ENCODE measurements around the gene RANBP3. TPM values are rescaled to one million over a fixed set of nuclear protein-coding genes. Genes with fewer than 3 reads are reported as not detected.
A peak's percentile ranks its signal among the peaks of the same experiment; 100 is the strongest.

Gene RANBP3
- total and polyA plus RNA-seq, 2 of the 8 experiments (the other 6 are each of a cell fraction or from before 2014, with no cell fraction given) = 95.4 to 122 TPM

DNA sequence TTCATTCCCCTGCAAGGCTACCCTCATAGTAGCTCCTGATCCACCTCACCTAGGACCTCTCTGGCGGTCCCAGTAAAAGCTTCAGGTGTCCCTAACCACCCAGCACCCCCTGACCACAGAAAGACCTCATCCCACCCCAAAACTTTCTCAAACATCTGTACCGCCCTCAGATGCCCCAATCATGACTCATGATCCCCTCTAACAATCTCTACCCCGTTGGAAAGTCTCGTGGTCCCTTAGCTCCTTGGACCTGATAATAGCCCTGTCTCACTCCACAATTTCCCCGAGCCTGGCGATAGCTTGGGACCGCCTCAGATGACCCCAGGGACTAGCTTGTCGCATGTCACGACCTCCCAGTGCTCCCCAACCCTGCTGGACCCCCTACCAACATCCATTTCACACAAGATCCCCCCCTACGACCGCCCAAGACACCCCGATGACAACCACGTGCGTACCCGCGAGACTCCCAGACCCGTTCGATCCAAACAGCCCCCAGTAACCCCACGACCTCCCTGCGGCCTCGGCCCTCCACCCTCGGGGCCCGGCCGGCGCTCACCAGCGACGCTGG lies 74.8 kb downstream of the RANBP3 start:
- Histone ChIP-seq H2BK20ac (ENCODE audit: low read length) (no peak overlapping the region), H3K4me2 (ENCODE audit: insufficient read depth in 1 of 2, low read depth in 2 of 2, low read length in 2 of 2) (peak overlapping the region; percentile 58 to 90), H4K5ac (ENCODE audit: insufficient read length, low read depth, low read length) (peak overlapping the region; percentile 70), H3K27me3 (replicated peaks in 1 of 4; ENCODE audit: control insufficient read depth in 3 of 4, extremely low read depth in 1 of 4, insufficient read depth in 3 of 4, low read length in 3 of 4) (no peaks in the 10 kb centered on the region), H3K4ac (replicated peaks; ENCODE audit: insufficient read length, low read depth, low read length) (peak overlapping the region; percentile 47), H3K56ac (replicated peaks; ENCODE audit: insufficient read length, low read depth, low read length) (peak overlapping the region; percentile 82), H4K20me1 (replicated peaks in 1 of 2; ENCODE audit: control insufficient read depth in 1 of 2, insufficient read depth in 2 of 2, low read length in 2 of 2) (peaks cover 3 to 14% of the 10 kb centered on the region in 2 experiments), H3K23ac (ENCODE audit: insufficient read length) (no peak overlapping the region), H4K91ac (replicated peaks; ENCODE audit: insufficient read length, low read length) (peak overlapping the region; percentile 80), H2BK12ac (ENCODE audit: low read depth, low read length) (peak overlapping the region; percentile 27; the same call in 1 of the 2 replicates), H3K36me3 (ENCODE audit: control insufficient read depth in 2 of 4, insufficient read depth in 4 of 4, low read length in 3 of 4) (no peaks in the 10 kb centered on the region), H3K4me3 (ENCODE audit: extremely low read depth in 1 of 4, insufficient read depth in 2 of 4, low read depth in 3 of 4, low read length in 4 of 4) (peak overlapping the region; percentile 80 to 99 (median 95)), H3K14ac (ENCODE audit: insufficient read length) (no peak overlapping the region), H2AFZ (ENCODE audit: low read length) (no peak overlapping the region), H3K23me2 (ENCODE audit: low read depth, low read length) (peaks cover 9% of the 10 kb centered on the region), H3K79me2 (ENCODE audit: control insufficient read depth in 1 of 2, insufficient read depth in 2 of 2, low read length in 2 of 2) (peaks cover 3 to 34% of the 10 kb centered on the region in 2 experiments; a peak in 3 of 4 replicates), H2BK5ac (ENCODE audit: low read depth, low read length) (peak overlapping the region; percentile 98), H3K27ac (ENCODE audit: low read depth, low read length) (peak overlapping the region; percentile 80), H2BK120ac (replicated peaks; ENCODE audit: low read depth, low read length) (no peak overlapping the region), H3K18ac (ENCODE audit: extremely low read depth, low read length) (peak overlapping the region; percentile 87), H3K9me3 (ENCODE audit: insufficient read depth in 2 of 2, low read depth in 1 of 2, low read length in 1 of 2) (no peaks in the 10 kb centered on the region), H3K4me1 (replicated peaks in 1 of 4; ENCODE audit: control insufficient read depth in 3 of 4, insufficient read depth in 4 of 4, low read length in 3 of 4) (peaks cover 0 to 5% (median 0%) of the 10 kb centered on the region in 4 experiments; a peak in 4 of 7 replicates), H3K9ac (replicated peaks in 1 of 4; ENCODE audit: extremely low read depth in 1 of 4, low read depth in 3 of 4, low read length in 3 of 4) (peak overlapping the region; percentile 86 to 99 (median 96)), H2BK15ac (ENCODE audit: low read length) (no peak overlapping the region), H3K79me1 (ENCODE audit: low read depth, low read length) (peaks cover 5% of the 10 kb centered on the region), H4K8ac (ENCODE audit: extremely low read depth, insufficient read depth, low read length) (peak overlapping the region; percentile 98), H2AK5ac (ENCODE audit: low read depth, low read length) (0 out of 2 replicates have a peak overlapping the region, but pooled peaks have one; percentile 39)
- WGBS, 2 experiments (ENCODE audit: extremely low coverage in 1 of 2, insufficient coverage in 1 of 2, insufficient read length in 1 of 2, insufficient replicate concordance in 2 of 2, low coverage in 1 of 2, low lambda C conversion rate in 2 of 2, missing lambda C conversion rate in 1 of 2) = 4% methylated on average over 27 of the region's 27 CpGs; no CpG with 5 or more reads in 1 of the 2 experiments
- DNase-seq (ENCODE audit: low read depth in 1 of 2, low spot score in 2 of 2) (no peak), FAIRE-seq (no peak)
- CTCF ChIA-PET (ENCODE audit: partially characterized antibody) = interaction anchor here (0.7 to 6.5 kb wide), 6 partner anchors 11 to 131 kb away, joined by 3 to 43 read pairs (median 8); partner anchors contain the start of gene NRTN
- POLR2A ChIA-PET (ENCODE audit: partially characterized antibody) = interaction anchor here (0.9 to 6.1 kb wide), 19 partner anchors 8 to 214 kb away, joined by 3 to 49 read pairs (median 7); partner anchors contain the start of genes CAPS, DUS3L, RANBP3 and RPL36
- TF ChIP-seq HDAC6 (IDR thresholded peaks at IDR 0.05; ENCODE audit: low read depth, low read length) (no peak), NRF1 (IDR thresholded peaks at IDR 0.05; ENCODE audit: low read depth, low read length) (no peak), HDAC2 (IDR thresholded peaks at IDR 0.05; ENCODE audit: borderline replicate concordance in 1 of 2, low read depth in 2 of 2, low read length in 2 of 2) (peak in 1 of 2 experiments; percentile 13; a peak in 1 of 4 replicates), SIRT6 (IDR thresholded peaks at IDR 0.05; ENCODE audit: low read length) (no peak), RBBP5 (IDR thresholded peaks at IDR 0.05; ENCODE audit: borderline replicate concordance, low read depth, low read length) (0 out of 2 replicates have a peak, but pooled peaks have one; percentile 15), BCL11A (IDR thresholded peaks at IDR 0.05; ENCODE audit: low read depth in 2 of 2, low read length in 2 of 2) (no peak), KDM5A (IDR thresholded peaks at IDR 0.05; ENCODE audit: low read length) (0 out of 2 replicates have a peak, but pooled peaks have one; percentile 5), RNF2 (IDR thresholded peaks at IDR 0.05; ENCODE audit: borderline replicate concordance, low read depth, low read length, missing control alignments, poor library complexity, severe bottlenecking) (no peak)
- TF ChIP-seq, protein P1, sequence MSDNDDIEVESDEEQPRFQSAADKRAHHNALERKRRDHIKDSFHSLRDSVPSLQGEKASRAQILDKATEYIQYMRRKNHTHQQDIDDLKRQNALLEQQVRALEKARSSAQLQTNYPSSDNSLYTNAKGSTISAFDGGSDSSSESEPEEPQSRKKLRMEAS (IDR thresholded peaks at IDR 0.05) = no peak
- TF ChIP-seq, protein P2, sequence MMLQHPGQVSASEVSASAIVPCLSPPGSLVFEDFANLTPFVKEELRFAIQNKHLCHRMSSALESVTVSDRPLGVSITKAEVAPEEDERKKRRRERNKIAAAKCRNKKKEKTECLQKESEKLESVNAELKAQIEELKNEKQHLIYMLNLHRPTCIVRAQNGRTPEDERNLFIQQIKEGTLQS (IDR thresholded peaks at IDR 0.05; ENCODE audit: insufficient read depth, low read depth, low read length) = no peak

Measured in H1 (cell line).